A549 (cell line): ENCODE data around the gene RHBDF2. TPM values are rescaled to one million over a fixed set of nuclear protein-coding genes. Genes with fewer than 3 reads are reported as not detected.

Experiments used
- ATAC-seq, 2 experiments: fragments of 200-7000 bp in 1 of 2; fragments of >200 bp in 1 of 2; cut with Nextera tagmentation in 1 of 2; cut with Tn5 transposase in 1 of 2; 3 replicates each; pipeline versions ENCODE4 v1.8.0 to v1.9.1; 2018 to 2020; ENCODE audit warnings: mild to moderate bottlenecking in 1 of 2, moderate library complexity in 1 of 2
- CTCF ChIA-PET: fragments of 300-600 bp; sonication (Branson Sonifier 250); formaldehyde crosslinking; extraction: SDS; loops from one replicate; lab custom pipeline; 2021; ENCODE audit warnings: antibody characterized with exemption, inconsistent platforms; lab: Yijun Ruan, JAX
- POLR2A ChIA-PET: fragments of 350-600 bp; formaldehyde crosslinking; extraction: SDS; loops from one replicate; lab custom pipeline; 2021; ENCODE audit warnings: antibody characterized with exemption, inconsistent platforms; lab: Yijun Ruan, JAX
- DNase-seq, 2 experiments: peaks; one replicate each; pipeline versions ENCODE4 v3.0.0 to v3.0.0-alpha.2; 2011 to 2016; ENCODE audit warnings: low read depth in 1 of 2, low spot score in 1 of 2
- FAIRE-seq: peaks from 2 replicates; lab custom pipeline; 2011; peaks lifted over from hg19 to GRCh38; lab: Jason Lieb, UNC
- H3K27ac ChIP-seq, 2 experiments: fragments of >200 bp; sonication (Bioruptor Twin); formaldehyde crosslinking; 3 replicates each; pipeline ENCODE4 v1.5.1; 2016 to 2017
- H3K4me1 ChIP-seq: fragments of >200 bp; sonication (Bioruptor Twin); formaldehyde crosslinking; 3 replicates; pipeline ENCODE4 v1.6.1; 2016
- H3K4me2 ChIP-seq: fragments of >200 bp; sonication (Bioruptor Twin); formaldehyde crosslinking; 3 replicates; pipeline ENCODE4 v1.6.1; 2016
- H3K4me3 ChIP-seq: fragments of >200 bp; sonication (Bioruptor Twin); formaldehyde crosslinking; 3 replicates; pipeline ENCODE4 v1.5.1; 2016
- H3K9me3 ChIP-seq: fragments of >200 bp; sonication (Bioruptor Twin); formaldehyde crosslinking; 3 replicates; pipeline ENCODE4 v1.6.1; 2016
- BHLHE40 ChIP-seq: IDR thresholded peaks from 2 replicates; pipeline ENCODE4 v1.6.1; 2012; ENCODE audit warnings: low read depth, low read length, inconsistent platforms
- E2F6 ChIP-seq: IDR thresholded peaks from 2 replicates; pipeline ENCODE4 v1.6.1; 2012; ENCODE audit warnings: low read depth, borderline replicate concordance
- HMGXB4 ChIP-seq: fragments of 250-450 bp; sonication (Bioruptor Pico); IDR thresholded peaks from 2 replicates; pipeline ENCODE4 v1.5.0; 2021; ENCODE audit warnings: mild to moderate bottlenecking, moderate library complexity, borderline replicate concordance
- MAX ChIP-seq: IDR thresholded peaks from 2 replicates; pipeline ENCODE4 v1.6.1; 2012
- NR3C1 ChIP-seq: fragments of >200 bp; sonication (Bioruptor Twin); formaldehyde crosslinking; IDR thresholded peaks from 3 replicates; pipeline ENCODE4 v1.6.1; 2017
- PBX3 ChIP-seq: IDR thresholded peaks from 2 replicates; pipeline ENCODE4 v1.6.1; 2012
- RARB ChIP-seq: fragments of 250-450 bp; sonication (Bioruptor Pico); IDR thresholded peaks from 2 replicates; pipeline ENCODE4 v1.8.0; 2021; ENCODE audit warnings: mild to moderate bottlenecking, moderate library complexity
- RCOR1 ChIP-seq: fragments of 150-350 bp; IDR thresholded peaks from 2 replicates; pipeline ENCODE4 v1.6.1; 2014; ENCODE audit warnings: antibody characterized with exemption, low read length, low read depth
- RNF2 ChIP-seq: fragments of 200-600 bp; sonication (generic); IDR thresholded peaks from 2 replicates; pipeline ENCODE4 v1.6.1; 2016; ENCODE audit warnings: low read depth, mild to moderate bottlenecking, antibody characterized with exemption, moderate library complexity, borderline replicate concordance
- ZC3H11A ChIP-seq: fragments of 450-650 bp; IDR thresholded peaks from 2 replicates; pipeline ENCODE4 v1.6.1; 2014; ENCODE audit warnings: antibody characterized with exemption, mild to moderate bottlenecking
- ZFP36 ChIP-seq: fragments of 450-650 bp; IDR thresholded peaks from 2 replicates; pipeline ENCODE4 v1.6.1; 2014; ENCODE audit warnings: borderline replicate concordance; ENCODE audit not compliant: partially characterized antibody
- WGBS: methylation state at CpG from one replicate; pipeline ENCODE4 v1.1.6; 2017; ENCODE audit errors: missing lambda C conversion rate; 5-methylcytosine and 5-hydroxymethylcytosine counted together
- polyA plus RNA-seq, 4 experiments: library from polyadenylated mRNA; depleted of rRNA in 3 of 4; stranded (reverse); fragments of >200 nt; fragmentation: RNase III in 1 of 4; extraction: RNeasy Plus Mini Kit Qiagen cat#74134 plus additional on column Dnase treatment in 1 of 4; gene quantifications; 2 replicates in 3 of 4; 3 replicates in 1 of 4; pipeline ENCODE4 v1.2.3, GENCODE V29; 2011 to 2017
- TF ChIP-seq, protein P1 (sequence below): fragments of >200 bp; sonication (Bioruptor Twin); formaldehyde crosslinking; IDR thresholded peaks from 2 replicates; pipeline ENCODE4 v1.6.1; 2016

RHBDF2 gene
- polyA plus RNA-seq, 2 of the 4 experiments (the other 2 are of a cell fraction) = 14.0 to 42.9 TPM

- CTCF ChIA-PET = interaction anchor here (0.7 to 64.5 kb wide), 13 partner anchors 7 to 113 kb away, joined by 3 to 1994 read pairs (median 9); partner anchors contain the start of genes AANAT and UBE2O
- FAIRE-seq (no peak), ATAC-seq (no peak), DNase-seq (no peak)
- H3K4me2 ChIP-seq = peak overlapping the region; percentile 91
- POLR2A ChIA-PET = interaction anchor here (1.5 to 2.1 kb wide), 3 partner anchors 9 to 14 kb away, joined by 5 to 6 read pairs (median 6); no protein-coding TSS in a partner anchor
- 71% methylated on average over 4 of the region's 4 CpGs for WGBS
- TF ChIP-seq ZC3H11A (no peak), RCOR1 (no peak), ZFP36 (no peak), RNF2 (no peak), HMGXB4 (no peak)
- TF ChIP-seq, protein P1, sequence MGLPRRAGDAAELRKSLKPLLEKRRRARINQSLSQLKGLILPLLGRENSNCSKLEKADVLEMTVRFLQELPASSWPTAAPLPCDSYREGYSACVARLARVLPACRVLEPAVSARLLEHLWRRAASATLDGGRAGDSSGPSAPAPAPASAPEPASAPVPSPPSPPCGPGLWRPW = no peak
- H3K4me3 ChIP-seq = 0 out of 3 replicates have a peak overlapping the region, but pooled peaks have one; percentile 4
- peaks cover 41% of the 10 kb centered on the region for H3K4me1 ChIP-seq
- H3K27ac ChIP-seq = peak overlapping the region; percentile 83 to 96
- no peaks in the 10 kb centered on the region for H3K9me3 ChIP-seq
These were observed 2.4 kb downstream of the RHBDF2 start for GRCh38 chr17:76498876-76499251.

DNA sequence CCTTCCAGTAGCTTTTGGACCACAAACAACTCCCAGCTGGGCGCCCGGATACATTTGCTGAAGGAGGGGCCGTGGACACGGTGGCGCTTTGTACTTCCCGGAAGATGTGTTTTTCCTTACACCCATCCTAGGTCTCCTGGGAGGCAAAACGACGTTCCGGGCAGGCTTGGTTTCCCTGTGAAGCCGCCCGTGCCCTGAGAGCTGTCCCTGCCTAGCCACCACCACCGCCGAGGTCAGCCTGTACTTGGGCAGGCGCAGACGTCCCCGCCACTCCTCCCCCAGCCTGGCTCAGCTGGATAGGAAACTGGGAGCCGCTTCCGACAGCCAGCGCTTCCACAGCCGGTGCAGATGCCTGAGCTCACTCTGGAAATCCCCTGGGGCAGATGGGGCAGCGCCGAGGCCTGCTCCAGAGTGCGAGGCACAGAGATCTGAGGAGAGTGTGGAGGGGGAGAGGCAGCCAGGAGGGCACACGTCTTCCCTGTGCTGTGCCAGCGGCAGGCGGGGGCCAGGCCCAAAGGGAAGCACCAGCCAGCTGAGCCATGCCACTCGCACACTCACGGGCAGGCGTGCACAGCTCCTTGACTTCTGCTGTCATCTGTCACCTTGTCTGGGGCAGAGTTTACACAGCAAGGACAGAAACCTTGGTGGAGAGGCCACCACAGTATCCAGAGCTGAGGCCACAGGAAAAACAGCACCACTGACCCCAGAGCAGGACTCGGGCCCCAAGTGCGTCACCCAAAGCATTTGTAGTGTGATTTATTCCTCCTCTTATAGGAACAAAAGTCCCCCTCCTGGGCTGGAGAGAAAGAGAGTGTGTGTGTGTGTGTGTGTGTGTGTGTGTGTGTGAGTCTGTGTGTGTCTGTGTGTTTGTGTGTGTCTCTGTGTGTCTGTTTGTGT, 3.0 kb downstream of the RHBDF2 start:
- TF ChIP-seq E2F6 (peak; percentile 82), PBX3 (peak; percentile 25; the same call in 1 of the 2 replicates), RNF2 (peak; percentile 42; the same call in 1 of the 2 replicates), RARB (no peak), BHLHE40 (peak; percentile 3; the same call in 1 of the 2 replicates), ZFP36 (no peak), MAX (peak; percentile 86)
- FAIRE-seq (no peak), ATAC-seq (peak; percentile 32 to 56), DNase-seq (peak; percentile 70 to 75)
- peaks cover 41% of the 10 kb centered on the region for H3K4me1 ChIP-seq
- WGBS = 38% methylated on average over 31 of the region's 31 CpGs
- H3K9me3 ChIP-seq = no peaks in the 10 kb centered on the region
- CTCF ChIA-PET = interaction anchor here (0.7 to 64.5 kb wide), 15 partner anchors 7 to 128 kb away, joined by 3 to 1994 read pairs (median 5); partner anchors contain the start of genes AANAT and UBE2O
- POLR2A ChIA-PET = interaction anchor here (0.6 to 2.1 kb wide), 3 partner anchors 11 to 69 kb away, joined by 3 to 6 read pairs (median 5); no protein-coding TSS in a partner anchor
- H3K27ac ChIP-seq = peak overlapping the region; percentile 83 to 96
- H3K4me3 ChIP-seq = 0 out of 3 replicates have a peak overlapping the region, but pooled peaks have one; percentile 13
- peak overlapping the region; percentile 91 for H3K4me2 ChIP-seq

- H3K9me3 ChIP-seq = no peaks in the 10 kb centered on the region
- H3K4me1 ChIP-seq = peaks cover 41% of the 10 kb centered on the region
- ChIA-PET POLR2A (interaction anchor here (1.5 to 2.1 kb wide), 2 partner anchors 10 to 13 kb away, joined by 5 to 6 read pairs; no protein-coding TSS in a partner anchor), CTCF (interaction anchor here (1.0 to 64.5 kb wide), 10 partner anchors 8 to 127 kb away, joined by 3 to 1994 read pairs (median 18); partner anchors contain the start of genes AANAT and UBE2O)
- no peak for TF ChIP-seq NR3C1
- TF ChIP-seq RARB = no peak
- 81% methylated on average over 2 of the region's 2 CpGs for WGBS
- ATAC-seq (no peak), DNase-seq (no peak), FAIRE-seq (no peak)
- H3K4me2 ChIP-seq = peak overlapping the region; percentile 91
- H3K4me3 ChIP-seq = 0 out of 3 replicates have a peak overlapping the region, but pooled peaks have one; percentile 13
- peak overlapping the region; percentile 83 to 96 for H3K27ac ChIP-seq
These were observed 3.6 kb downstream of the RHBDF2 start for GRCh38 chr17:76497699-76497978.
